A549 (cell line): Measurements from ENCODE around the gene B4GALT1. TPM values are rescaled to one million over a fixed set of nuclear protein-coding genes. Genes with fewer than 3 reads are reported as not detected.

ENCODE experiments used
- ATAC-seq, 2 experiments: fragments of 200-7000 bp in 1 of 2; fragments of >200 bp in 1 of 2; cut with Nextera tagmentation in 1 of 2; cut with Tn5 transposase in 1 of 2; 3 replicates each; pipeline versions ENCODE4 v1.8.0 to v1.9.1; 2018 to 2020; ENCODE audit warnings: mild to moderate bottlenecking in 1 of 2, moderate library complexity in 1 of 2
- CTCF ChIA-PET: fragments of 300-600 bp; sonication (Branson Sonifier 250); formaldehyde crosslinking; extraction: SDS; loops from one replicate; lab custom pipeline; 2021; ENCODE audit warnings: antibody characterized with exemption, inconsistent platforms; lab: Yijun Ruan, JAX
- POLR2A ChIA-PET: fragments of 350-600 bp; formaldehyde crosslinking; extraction: SDS; loops from one replicate; lab custom pipeline; 2021; ENCODE audit warnings: antibody characterized with exemption, inconsistent platforms; lab: Yijun Ruan, JAX
- DNase-seq, 2 experiments: peaks; one replicate each; pipeline versions ENCODE4 v3.0.0 to v3.0.0-alpha.2; 2011 to 2016; ENCODE audit warnings: low read depth in 1 of 2, low spot score in 1 of 2
- FAIRE-seq: peaks from 2 replicates; lab custom pipeline; 2011; peaks lifted over from hg19 to GRCh38; lab: Jason Lieb, UNC
- H3K27ac ChIP-seq, 2 experiments: fragments of >200 bp; sonication (Bioruptor Twin); formaldehyde crosslinking; 3 replicates each; pipeline ENCODE4 v1.5.1; 2016 to 2017
- H3K4me1 ChIP-seq: fragments of >200 bp; sonication (Bioruptor Twin); formaldehyde crosslinking; 3 replicates; pipeline ENCODE4 v1.6.1; 2016
- H3K4me2 ChIP-seq: fragments of >200 bp; sonication (Bioruptor Twin); formaldehyde crosslinking; 3 replicates; pipeline ENCODE4 v1.6.1; 2016
- H3K4me3 ChIP-seq: fragments of >200 bp; sonication (Bioruptor Twin); formaldehyde crosslinking; 3 replicates; pipeline ENCODE4 v1.5.1; 2016
- H3K9me3 ChIP-seq: fragments of >200 bp; sonication (Bioruptor Twin); formaldehyde crosslinking; 3 replicates; pipeline ENCODE4 v1.6.1; 2016
- ATOH8 ChIP-seq: fragments of 250-450 bp; sonication (Bioruptor Pico); IDR thresholded peaks from 2 replicates; pipeline ENCODE4 v1.5.0; 2020; ENCODE audit warnings: low read depth, mild to moderate bottlenecking, moderate library complexity
- BHLHE40 ChIP-seq: IDR thresholded peaks from 2 replicates; pipeline ENCODE4 v1.6.1; 2012; ENCODE audit warnings: low read depth, low read length, inconsistent platforms
- CBX8 ChIP-seq: fragments of 200-600 bp; sonication (generic); IDR thresholded peaks from 2 replicates; pipeline ENCODE4 v1.6.1; 2016
- CEBPB ChIP-seq, 2 experiments: fragments of >200 bp in 1 of 2; sonication (Bioruptor Twin) in 1 of 2; formaldehyde crosslinking in 1 of 2; IDR thresholded peaks; 2 replicates each; pipeline ENCODE4 v1.6.1; 2012 to 2016
- CHD2 ChIP-seq: fragments of 150-350 bp; IDR thresholded peaks from 2 replicates; pipeline ENCODE4 v1.6.1; 2014; ENCODE audit warnings: low read length; ENCODE audit not compliant: partially characterized antibody
- CTCF ChIP-seq: fragments of >200 bp; sonication (Bioruptor Twin); formaldehyde crosslinking; IDR thresholded peaks from 3 replicates; pipeline ENCODE4 v1.5.1; 2016
- EHF ChIP-seq: fragments of 250-450 bp; sonication (Bioruptor Pico); IDR thresholded peaks from 2 replicates; pipeline ENCODE4 v1.5.0; 2020; ENCODE audit warnings: mild to moderate bottlenecking
- EP300 ChIP-seq, 2 experiments: fragments of >200 bp; sonication (Bioruptor Twin); formaldehyde crosslinking; IDR thresholded peaks; 2 replicates in 1 of 2; 3 replicates in 1 of 2; pipeline ENCODE4 v1.6.1; 2016 to 2017
- FOSL2 ChIP-seq, 2 experiments: fragments of 450-650 bp in 1 of 2; fragments of >200 bp in 1 of 2; sonication (Bioruptor Twin) in 1 of 2; formaldehyde crosslinking; IDR thresholded peaks; 2 replicates each; pipeline versions ENCODE4 v1.5.0 to v1.6.1; 2016 to 2020; ENCODE audit warnings: mild to moderate bottlenecking in 1 of 2, moderate library complexity in 1 of 2
- HEYL ChIP-seq: fragments of 250-450 bp; sonication (Bioruptor Pico); IDR thresholded peaks from 2 replicates; pipeline ENCODE4 v1.8.0; 2021; ENCODE audit warnings: mild to moderate bottlenecking, moderate library complexity
- HOXA7 ChIP-seq: fragments of 250-450 bp; sonication (Bioruptor Pico); IDR thresholded peaks from 2 replicates; pipeline ENCODE4 v1.5.0; 2020; ENCODE audit warnings: mild to moderate bottlenecking, moderate library complexity
- HOXB13 ChIP-seq: fragments of 250-450 bp; sonication (Bioruptor Pico); IDR thresholded peaks from 2 replicates; pipeline ENCODE4 v1.5.0; 2020; ENCODE audit warnings: low read depth, mild to moderate bottlenecking, moderate library complexity
- JUNB ChIP-seq: fragments of >200 bp; sonication (Bioruptor Twin); formaldehyde crosslinking; IDR thresholded peaks from 2 replicates; pipeline ENCODE4 v1.6.1; 2016
- KDM1A ChIP-seq: fragments of 200-600 bp; sonication (generic); IDR thresholded peaks from 2 replicates; pipeline ENCODE4 v1.6.1; 2016; ENCODE audit warnings: low read depth, mild to moderate bottlenecking
- MAFK ChIP-seq: fragments of 450-650 bp; IDR thresholded peaks from 2 replicates; pipeline ENCODE4 v1.6.1; 2014; ENCODE audit not compliant: partially characterized antibody
- MAX ChIP-seq: IDR thresholded peaks from 2 replicates; pipeline ENCODE4 v1.6.1; 2012
- NPAS2 ChIP-seq: fragments of 250-450 bp; sonication (Bioruptor Pico); IDR thresholded peaks from 2 replicates; pipeline ENCODE4 v1.8.0; 2022; ENCODE audit warnings: mild to moderate bottlenecking, moderate library complexity, borderline replicate concordance
- NR3C1 ChIP-seq: fragments of >200 bp; sonication (Bioruptor Twin); formaldehyde crosslinking; IDR thresholded peaks from 3 replicates; pipeline ENCODE4 v1.6.1; 2017
- PBX3 ChIP-seq: IDR thresholded peaks from 2 replicates; pipeline ENCODE4 v1.6.1; 2012
- PHF8 ChIP-seq: fragments of 200-600 bp; sonication (generic); IDR thresholded peaks from 2 replicates; pipeline ENCODE4 v1.6.1; 2016; ENCODE audit warnings: low read depth, mild to moderate bottlenecking, antibody characterized with exemption, moderate library complexity, borderline replicate concordance
- POLR2A ChIP-seq: IDR thresholded peaks from 2 replicates; pipeline ENCODE4 v1.6.1; 2012; ENCODE audit warnings: mild to moderate bottlenecking, low read length
- RAD21 ChIP-seq, 2 experiments: fragments of >200 bp in 1 of 2; sonication (Bioruptor Twin) in 1 of 2; formaldehyde crosslinking in 1 of 2; IDR thresholded peaks in 1 of 2; conservative IDR thresholded peaks in 1 of 2; 2 replicates in 1 of 2; 3 replicates in 1 of 2; pipeline ENCODE4 v1.6.1; 2012 to 2018; ENCODE audit warnings: inconsistent platforms in 1 of 2
- RARB ChIP-seq: fragments of 250-450 bp; sonication (Bioruptor Pico); IDR thresholded peaks from 2 replicates; pipeline ENCODE4 v1.8.0; 2021; ENCODE audit warnings: mild to moderate bottlenecking, moderate library complexity
- RCOR1 ChIP-seq: fragments of 150-350 bp; IDR thresholded peaks from 2 replicates; pipeline ENCODE4 v1.6.1; 2014; ENCODE audit warnings: antibody characterized with exemption, low read length, low read depth
- REST ChIP-seq: fragments of 200-600 bp; sonication (generic); IDR thresholded peaks from 2 replicates; pipeline ENCODE4 v1.6.1; 2016; ENCODE audit warnings: antibody characterized with exemption, mild to moderate bottlenecking, moderate library complexity
- TP53 ChIP-seq: fragments of 250-450 bp; sonication (Bioruptor Pico); IDR thresholded peaks from 2 replicates; pipeline ENCODE4 v1.5.0; 2021; ENCODE audit warnings: mild to moderate bottlenecking, moderate library complexity
- USF2 ChIP-seq: fragments of 450-650 bp; IDR thresholded peaks from 2 replicates; pipeline ENCODE4 v1.6.1; 2014; ENCODE audit warnings: antibody characterized with exemption
- ZC3H11A ChIP-seq: fragments of 450-650 bp; IDR thresholded peaks from 2 replicates; pipeline ENCODE4 v1.6.1; 2014; ENCODE audit warnings: antibody characterized with exemption, mild to moderate bottlenecking
- ZFP36 ChIP-seq: fragments of 450-650 bp; IDR thresholded peaks from 2 replicates; pipeline ENCODE4 v1.6.1; 2014; ENCODE audit warnings: borderline replicate concordance; ENCODE audit not compliant: partially characterized antibody
- ZNF302 ChIP-seq: fragments of 250-450 bp; sonication (Bioruptor Pico); IDR thresholded peaks from 2 replicates; pipeline ENCODE4 v1.9.0; 2021; ENCODE audit warnings: inconsistent platforms, mild to moderate bottlenecking, moderate library complexity
- ZSCAN20 ChIP-seq: fragments of 250-450 bp; sonication (Bioruptor Pico); IDR thresholded peaks from 2 replicates; pipeline ENCODE4 v1.8.0; 2022; ENCODE audit warnings: mild to moderate bottlenecking, moderate library complexity
- WGBS: methylation state at CpG from one replicate; pipeline ENCODE4 v1.1.6; 2017; ENCODE audit errors: missing lambda C conversion rate; 5-methylcytosine and 5-hydroxymethylcytosine counted together
- polyA minus RNA-seq: library from RNA; depleted of rRNA, polyadenylated mRNA; stranded (reverse); fragments of >200 nt; gene quantifications from 2 replicates; pipeline ENCODE4 v1.2.3, GENCODE V29; 2011; rRNA and poly(A)+ RNA removed
- polyA plus RNA-seq, 4 experiments: library from polyadenylated mRNA; depleted of rRNA in 3 of 4; stranded (reverse); fragments of >200 nt; fragmentation: RNase III in 1 of 4; extraction: RNeasy Plus Mini Kit Qiagen cat#74134 plus additional on column Dnase treatment in 1 of 4; gene quantifications; 2 replicates in 3 of 4; 3 replicates in 1 of 4; pipeline ENCODE4 v1.2.3, GENCODE V29; 2011 to 2017

Gene B4GALT1
- polyA plus RNA-seq (2011; rRNA removed) (180 and 191 TPM in 2 replicates), polyA plus RNA-seq (2017; fragmentation: RNase III; extraction: RNeasy Plus Mini Kit Qiagen cat#74134 plus additional on column Dnase treatment) (140 to 182 TPM (median 167 TPM) in 3 replicates), polyA minus RNA-seq (251 and 259 TPM in 2 replicates)
- polyA plus RNA-seq (2012; cell fraction: cytosol; rRNA removed) = 52.5 and 77.2 TPM in 2 replicates
- polyA plus RNA-seq (2012; cell fraction: nucleus; rRNA removed) = 58.3 and 75.3 TPM in 2 replicates

- ATAC-seq = peak; percentile 65 to 75
- CTCF ChIA-PET = interaction anchor here (0.8 to 2.2 kb wide), 10 partner anchors 16 to 87 kb away, joined by 3 to 10 read pairs (median 4); no protein-coding TSS in a partner anchor
- peaks cover 48% of the 10 kb centered on the region for H3K4me1 ChIP-seq
- no peak for TF ChIP-seq PBX3
- TF ChIP-seq RAD21 (conservative IDR thresholded peaks at IDR 0.05 in 1 of 2, IDR thresholded peaks at IDR 0.05 in 1 of 2) = peak in 1 of 2 experiments; percentile 37; a peak in 1 of 5 replicates
- TF ChIP-seq EP300 (IDR thresholded peaks at IDR 0.05) = no peak; a peak in 1 of 5 replicates
- TF ChIP-seq NPAS2 (CRISPR knock-in tag) = no peak
- TF ChIP-seq ZFP36 = peak; percentile 13
- TF ChIP-seq HOXB13 = 0 out of 2 replicates have a peak, but pooled peaks have one; percentile 31
- no peak for TF ChIP-seq FOSL2 (IDR thresholded peaks at IDR 0.05)
- TF ChIP-seq FOSL2 (CRISPR knock-in tag; IDR thresholded peaks at IDR 0.05) = no peak
- 0 out of 2 replicates have a peak, but pooled peaks have one; percentile 26 for TF ChIP-seq ATOH8 (CRISPR knock-in tag)
- no peak for TF ChIP-seq TP53 (CRISPR knock-in tag)
- TF ChIP-seq CTCF = no peak; the same call in 2 of the 3 replicates
- no peak for TF ChIP-seq NR3C1
- 0 out of 2 replicates have a peak, but pooled peaks have one; percentile 64 for TF ChIP-seq EHF (CRISPR knock-in tag)
- no peak for TF ChIP-seq ZSCAN20 (CRISPR knock-in tag)
- no peak for TF ChIP-seq REST
- no peak for TF ChIP-seq ZC3H11A
- TF ChIP-seq PHF8 = no peak
- TF ChIP-seq MAX = peak; percentile 96
- TF ChIP-seq RARB (CRISPR knock-in tag) = no peak
- TF ChIP-seq JUNB = no peak
- no peak for TF ChIP-seq USF2
- no peak for TF ChIP-seq CEBPB (IDR thresholded peaks at IDR 0.05)
- TF ChIP-seq RCOR1 = no peak
- no peak for TF ChIP-seq ZNF302
- no peak for TF ChIP-seq HOXA7 (CRISPR knock-in tag)
- TF ChIP-seq MAFK = no peak
- no peak for TF ChIP-seq BHLHE40
- peak; percentile 99 for TF ChIP-seq POLR2A
- no peak for TF ChIP-seq CHD2
- no peak for TF ChIP-seq CBX8
- TF ChIP-seq HEYL (CRISPR knock-in tag) = no peak
- TF ChIP-seq KDM1A = no peak
Measured at GRCh38 chr9:33167084-33167971, at the start of gene B4GALT1. TSS of gene B4GALT1 (minus strand) at chr9:33167336. CDS start at chr9:33167169, 167 bp downstream.

More at GRCh38 chr9:33167084-33167971, at the start of gene B4GALT1:
- FAIRE-seq (no peak), DNase-seq (peak; percentile 86 to 87)
- Histone ChIP-seq H3K4me2 (peak within 1 kb of the TSS; percentile 87), H3K9me3 (no peaks in the 10 kb centered on the region), H3K27ac (peak within 1 kb of the TSS; percentile 95 to 97), H3K4me3 (peak within 1 kb of the TSS; percentile 86)
- POLR2A ChIA-PET = interaction anchor here (0.6 to 1.4 kb wide), 12 partner anchors 9 to 143 kb away, joined by 3 to 7 read pairs (median 4); partner anchors contain the start of genes DNAJA1, NFX1 and SMU1
- WGBS = 26% methylated on average over 20 of the region's 101 CpGs
